ENCODE data around the gene SLC19A3.

Gene SLC19A3

DNA sequence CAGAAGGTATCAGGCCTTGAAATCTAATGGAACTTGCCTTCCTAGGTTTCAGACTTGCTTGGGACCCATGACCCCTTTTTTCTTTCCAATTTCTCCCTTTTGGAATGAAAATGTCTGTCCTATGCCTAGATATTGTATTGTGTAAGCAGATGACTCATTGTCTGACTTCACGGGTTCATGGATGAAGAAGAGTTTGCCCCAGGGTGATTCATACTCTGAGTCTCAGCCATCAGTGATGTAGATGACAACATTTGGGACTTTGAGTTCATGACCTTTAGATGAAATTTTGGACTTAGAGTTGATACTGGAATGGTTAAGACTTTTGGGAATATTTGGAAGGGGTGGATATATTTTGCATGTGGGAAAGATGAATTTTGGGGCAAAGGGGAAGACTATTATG is 62.4 kb downstream of the SLC19A3 start:
- no peak for TF ChIP-seq CTCF (IDR thresholded peaks at IDR 0.05; ENCODE audit: low read depth, low read length)
- DNase-seq (ENCODE audit: low read depth in 2 of 2), result peak; percentile 91 to 96
- H3K4me3 ChIP-seq (replicated peaks in 1 of 2; ENCODE audit: low read depth in 2 of 2, low read length in 2 of 2), result no peak overlapping the region

- no peak overlapping the region for H3K4me3 ChIP-seq (replicated peaks in 1 of 2; ENCODE audit: low read depth in 2 of 2, low read length in 2 of 2)
- TF ChIP-seq CTCF (IDR thresholded peaks at IDR 0.05; ENCODE audit: low read depth, low read length), result no peak
- no peak for DNase-seq (ENCODE audit: low read depth in 2 of 2)
These were observed 63.4 kb downstream of the SLC19A3 start for GRCh38 chr2:227654426-227654825.

DNA sequence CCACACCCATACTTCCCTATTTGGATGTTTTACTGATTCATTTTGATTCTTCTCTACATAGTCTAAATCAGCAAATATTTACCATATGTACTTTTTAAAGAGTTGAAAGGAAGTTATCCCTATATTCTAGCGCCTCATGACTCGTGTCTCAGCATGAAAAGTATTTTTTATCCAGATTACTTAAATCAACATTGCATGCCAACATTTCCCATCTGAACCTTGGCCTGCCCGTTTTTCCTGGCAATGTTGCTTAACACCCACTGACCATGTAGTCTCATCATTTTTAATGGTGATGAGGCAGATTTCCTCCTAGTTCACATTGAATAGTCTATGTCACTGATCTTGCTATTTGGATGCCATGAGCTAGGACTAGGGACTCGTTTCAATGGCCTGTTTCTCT is 64.4 kb downstream of the SLC19A3 start:
- DNase-seq (ENCODE audit: low read depth in 2 of 2), result peak; percentile 57 to 83

GRCh38 chr2:227643990-227644551 is 73.8 kb downstream of the SLC19A3 start:
- no peak overlapping the region for H3K4me3 ChIP-seq (replicated peaks in 1 of 2; ENCODE audit: low read depth in 2 of 2, low read length in 2 of 2)
- no peak for DNase-seq (ENCODE audit: low read depth in 2 of 2)
- no peak for TF ChIP-seq CTCF (IDR thresholded peaks at IDR 0.05; ENCODE audit: low read depth, low read length)

More for the DNA sequence above, 64.4 kb downstream of the SLC19A3 start:
- H3K4me3 ChIP-seq (replicated peaks in 1 of 2; ENCODE audit: low read depth in 2 of 2, low read length in 2 of 2), result no peak overlapping the region
- no peak for TF ChIP-seq CTCF (IDR thresholded peaks at IDR 0.05; ENCODE audit: low read depth, low read length)

GRCh38 chr2:227642656-227643055 is 75.2 kb downstream of the SLC19A3 start:
- peak in 1 of 2 donors; percentile 83 for DNase-seq (ENCODE audit: low read depth in 2 of 2)
- no peak for TF ChIP-seq CTCF (IDR thresholded peaks at IDR 0.05; ENCODE audit: low read depth, low read length)
- no peak overlapping the region for H3K4me3 ChIP-seq (replicated peaks in 1 of 2; ENCODE audit: low read depth in 2 of 2, low read length in 2 of 2)

DNA sequence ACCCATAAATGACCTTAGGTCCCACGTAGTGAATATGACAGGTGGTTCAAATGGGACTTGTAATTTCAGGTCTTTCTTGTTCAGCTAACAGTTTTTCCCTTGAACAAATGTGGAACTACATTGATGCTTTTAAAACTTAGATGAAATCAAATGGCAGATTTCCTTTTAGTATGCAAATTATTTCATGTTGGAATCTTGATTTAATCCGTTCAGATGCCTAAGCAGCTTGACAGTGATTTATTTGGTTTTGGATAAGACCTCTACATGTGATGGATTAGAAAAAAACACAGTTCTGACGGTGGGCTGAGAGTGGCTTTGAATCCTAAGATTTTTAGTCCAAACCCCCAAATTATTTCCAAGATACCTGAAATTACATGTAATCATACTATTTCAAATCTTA is 83.6 kb downstream of the SLC19A3 start:
- TF ChIP-seq CTCF (IDR thresholded peaks at IDR 0.05; ENCODE audit: low read depth, low read length), result no peak
- H3K4me3 ChIP-seq (replicated peaks in 1 of 2; ENCODE audit: low read depth in 2 of 2, low read length in 2 of 2), result no peak overlapping the region
- DNase-seq (ENCODE audit: low read depth in 2 of 2), result no peak
